CD4-positive, alpha-beta T cell (primary cell): ENCODE data around the gene HOXC11. TPM values are rescaled to one million over a fixed set of nuclear protein-coding genes. Genes with fewer than 3 reads are reported as not detected.

Source experiments
- ATAC-seq: fragments of 200-7000 bp; cut with Tn5 transposase; one replicate; pipeline ENCODE4 v1.10.0; 2022; ENCODE audit warnings: mild to moderate bottlenecking; ENCODE audit not compliant: poor library complexity
- CTCF ChIA-PET: fragments of 350-600 bp; sonication (Branson Sonifier 250); formaldehyde crosslinking; loops from one replicate; lab custom pipeline; 2021; ENCODE audit warnings: antibody characterized with exemption, inconsistent platforms; lab: Charles Lee
- POLR2A ChIA-PET: fragments of 350-600 bp; sonication (Branson Sonifier 250); formaldehyde crosslinking; loops from one replicate; lab custom pipeline; 2021; ENCODE audit warnings: antibody characterized with exemption, inconsistent platforms; lab: Charles Lee
- DNase-seq, 14 experiments: peaks; one replicate each; pipeline ENCODE4 v3.0.0-alpha.2; 2013 to 2020; ENCODE audit warnings: mixed read lengths in 2 of 14
- H3K27ac ChIP-seq, 2 donors: one replicate each; pipeline versions ENCODE4 v1.5.1 to v1.7.0; 2013; ENCODE audit warnings: low read length in 2 of 2, low read depth in 1 of 2, mild to moderate bottlenecking in 1 of 2
- H3K27me3 ChIP-seq, 2 experiments: 1 replicate in 1 of 2; 2 replicates in 1 of 2; pipeline versions ENCODE4 v1.6.1 to v1.7.0; 2013; ENCODE audit warnings: low read length in 2 of 2, control low read depth in 1 of 2, mild to moderate bottlenecking in 1 of 2, moderate library complexity in 1 of 2; ENCODE audit not compliant: insufficient read depth in 2 of 2, control insufficient read depth in 1 of 2
- H3K36me3 ChIP-seq: one replicate; pipeline ENCODE4 v1.6.1; 2013; ENCODE audit warnings: low read length, control low read depth; ENCODE audit not compliant: insufficient read depth
- H3K4me1 ChIP-seq: one replicate; pipeline ENCODE4 v1.6.1; 2013; ENCODE audit warnings: low read length, control low read depth; ENCODE audit not compliant: insufficient read depth
- H3K4me3 ChIP-seq: one replicate; pipeline ENCODE4 v1.5.1; 2013; ENCODE audit warnings: mild to moderate bottlenecking, low read length, moderate library complexity
- H3K9me3 ChIP-seq, 2 experiments: 1 replicate in 1 of 2; 2 replicates in 1 of 2; pipeline versions ENCODE4 v1.6.1 to v1.7.0; 2013; ENCODE audit warnings: low read length in 2 of 2, mild to moderate bottlenecking in 2 of 2, control low read depth in 1 of 2, moderate library complexity in 1 of 2; ENCODE audit not compliant: control insufficient read depth in 1 of 2, insufficient read depth in 1 of 2
- H3K27ac Mint-ChIP-seq: one replicate; pipeline ENCODE4 v1.8.0; 2020; ENCODE audit warnings: mixed read lengths
- H3K27me3 Mint-ChIP-seq: one replicate; pipeline ENCODE4 v1.8.0; 2021; ENCODE audit warnings: mixed read lengths
- H3K36me3 Mint-ChIP-seq: one replicate; pipeline ENCODE4 v1.8.0; 2021; ENCODE audit warnings: low read depth, mixed read lengths
- H3K4me1 Mint-ChIP-seq: one replicate; pipeline ENCODE4 v1.8.0; 2021; ENCODE audit warnings: low read depth, mixed read lengths
- H3K4me3 Mint-ChIP-seq: one replicate; pipeline ENCODE4 v1.8.0; 2020; ENCODE audit warnings: mild to moderate bottlenecking, mixed read lengths
- H3K9me3 Mint-ChIP-seq: one replicate; pipeline ENCODE4 v1.8.0; 2020; ENCODE audit warnings: mixed read lengths
- intact Hi-C, 2 experiments: fragments of 100-400 bp; cut with DNase I in 1 of 2; cut with micrococcal nuclease in 1 of 2; formaldehyde crosslinking; loops; one replicate each; pipeline versions ENCODE4 v1.15.1 to v1.9.0; 2023 to 2025; cut with DNase I, micrococcal nuclease
- total RNA-seq, 174 experiments: library from RNA in 2 of 174; stranded (reverse) in 2 of 174; gene quantifications; one replicate each; pipeline ENCODE4 v1.2.3 and lab custom pipeline; 2021 to 2026
- TF ChIP-seq, protein P1 (sequence below): fragments of 200-600 bp; IDR thresholded peaks from one replicate; pipeline ENCODE4 v1.8.0; 2022; ENCODE audit warnings: antibody characterized with exemption, mild to moderate bottlenecking

Gene HOXC11
- total RNA-seq, 2 experiments from 2014 or later, result not detected

DNA sequence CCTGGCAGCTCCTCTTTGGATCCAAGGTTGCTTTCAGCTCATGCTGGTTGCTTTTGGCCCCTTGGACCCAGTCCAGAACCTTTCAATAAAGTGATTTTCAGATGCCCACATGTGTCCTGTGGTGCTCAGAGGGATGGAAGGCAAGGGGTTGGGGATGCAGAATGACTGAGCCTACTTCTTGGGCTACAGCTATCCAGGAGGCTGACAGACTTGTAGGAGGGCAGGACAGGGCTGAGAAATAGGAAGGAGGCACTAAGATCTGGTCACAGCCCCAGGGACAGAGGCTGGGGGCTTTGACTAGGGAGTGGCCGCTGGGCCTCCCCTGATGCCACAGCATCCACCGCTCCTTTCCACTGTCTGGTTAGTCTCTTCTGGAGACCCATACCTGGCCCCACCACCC is 1.2 kb upstream of the HOXC11 start:
- no peak overlapping the region for H3K4me3 Mint-ChIP-seq
- TF ChIP-seq, protein P1, sequence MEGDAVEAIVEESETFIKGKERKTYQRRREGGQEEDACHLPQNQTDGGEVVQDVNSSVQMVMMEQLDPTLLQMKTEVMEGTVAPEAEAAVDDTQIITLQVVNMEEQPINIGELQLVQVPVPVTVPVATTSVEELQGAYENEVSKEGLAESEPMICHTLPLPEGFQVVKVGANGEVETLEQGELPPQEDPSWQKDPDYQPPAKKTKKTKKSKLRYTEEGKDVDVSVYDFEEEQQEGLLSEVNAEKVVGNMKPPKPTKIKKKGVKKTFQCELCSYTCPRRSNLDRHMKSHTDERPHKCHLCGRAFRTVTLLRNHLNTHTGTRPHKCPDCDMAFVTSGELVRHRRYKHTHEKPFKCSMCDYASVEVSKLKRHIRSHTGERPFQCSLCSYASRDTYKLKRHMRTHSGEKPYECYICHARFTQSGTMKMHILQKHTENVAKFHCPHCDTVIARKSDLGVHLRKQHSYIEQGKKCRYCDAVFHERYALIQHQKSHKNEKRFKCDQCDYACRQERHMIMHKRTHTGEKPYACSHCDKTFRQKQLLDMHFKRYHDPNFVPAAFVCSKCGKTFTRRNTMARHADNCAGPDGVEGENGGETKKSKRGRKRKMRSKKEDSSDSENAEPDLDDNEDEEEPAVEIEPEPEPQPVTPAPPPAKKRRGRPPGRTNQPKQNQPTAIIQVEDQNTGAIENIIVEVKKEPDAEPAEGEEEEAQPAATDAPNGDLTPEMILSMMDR, result no peak
- H3K27me3 Mint-ChIP-seq, result peaks cover 97% of the 10 kb centered on the region
- H3K4me1 ChIP-seq, result peaks cover 36% of the 10 kb centered on the region
- POLR2A ChIA-PET, result interaction anchor here (1.0 kb wide), 1 partner anchor 13 kb away, joined by 3 read pairs; no protein-coding TSS in a partner anchor
- H3K27ac ChIP-seq, result no peak overlapping the region
- intact Hi-C loops, result no loop called here
- CTCF ChIA-PET, result no interaction called here
- no peak overlapping the region for H3K4me3 ChIP-seq
- H3K4me1 Mint-ChIP-seq, result peaks cover 34% of the 10 kb centered on the region
- no peak overlapping the region for H3K27ac Mint-ChIP-seq
- no peak for ATAC-seq
- H3K9me3 ChIP-seq, result peaks cover 0 to 66% of the 10 kb centered on the region in 2 experiments
- peaks cover 86 to 100% of the 10 kb centered on the region in 2 experiments for H3K27me3 ChIP-seq
- H3K36me3 ChIP-seq, result no peaks in the 10 kb centered on the region
- peaks cover 5% of the 10 kb centered on the region for H3K36me3 Mint-ChIP-seq
- H3K9me3 Mint-ChIP-seq, result no peaks in the 10 kb centered on the region
- DNase-seq, result no peak

DNA sequence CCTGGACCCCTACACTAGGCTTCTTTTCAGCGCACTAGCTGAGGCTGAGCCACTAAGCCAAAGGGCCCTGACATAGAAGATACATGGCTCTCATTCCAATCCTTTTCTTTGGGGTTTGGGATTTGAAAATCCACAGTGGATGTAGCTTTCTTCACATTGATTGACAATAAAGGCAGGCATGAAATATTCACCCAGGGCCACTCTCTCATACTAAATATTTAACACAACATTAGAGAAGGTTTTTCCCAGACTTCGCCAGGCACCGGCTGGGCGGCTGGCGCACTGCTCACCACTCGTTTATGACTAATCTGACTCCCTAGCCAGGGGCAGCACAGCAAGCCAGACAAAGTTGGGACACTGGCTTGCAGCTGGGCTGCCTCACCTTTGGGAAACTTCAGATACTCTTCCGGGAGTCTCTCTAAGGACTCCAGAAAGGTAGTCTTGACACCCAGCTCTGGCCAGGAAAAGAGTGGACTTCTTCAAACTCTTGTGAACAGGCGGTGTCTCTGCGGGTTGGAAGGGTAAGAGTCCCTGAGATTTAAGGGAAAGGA is 699 bp upstream of the HOXC11 start:
- H3K4me1 ChIP-seq, result peaks cover 31% of the 10 kb centered on the region
- peaks cover 39% of the 10 kb centered on the region for H3K4me1 Mint-ChIP-seq
- H3K36me3 ChIP-seq, result no peaks in the 10 kb centered on the region
- H3K36me3 Mint-ChIP-seq, result peaks cover 5% of the 10 kb centered on the region
- CTCF ChIA-PET, result no interaction called here
- peaks cover 86 to 100% of the 10 kb centered on the region in 2 experiments for H3K27me3 ChIP-seq
- peak overlapping the region; percentile 38 for H3K4me3 Mint-ChIP-seq
- no peak overlapping the region for H3K4me3 ChIP-seq
- H3K27ac ChIP-seq, result no peak overlapping the region
- POLR2A ChIA-PET, result interaction anchor here (1.0 to 1.3 kb wide), 2 partner anchors 13 to 17 kb away, joined by 3 read pairs; partner anchors contain the start of gene HOXC12
- H3K9me3 ChIP-seq, result peaks cover 0 to 66% of the 10 kb centered on the region in 2 experiments
- intact Hi-C loops, result no loop called here
- DNase-seq (no peak), ATAC-seq (no peak)
- H3K27me3 Mint-ChIP-seq, result peaks cover 97% of the 10 kb centered on the region
- H3K9me3 Mint-ChIP-seq, result no peaks in the 10 kb centered on the region
- TF ChIP-seq, protein P1, result no peak
- H3K27ac Mint-ChIP-seq, result no peak overlapping the region

DNA sequence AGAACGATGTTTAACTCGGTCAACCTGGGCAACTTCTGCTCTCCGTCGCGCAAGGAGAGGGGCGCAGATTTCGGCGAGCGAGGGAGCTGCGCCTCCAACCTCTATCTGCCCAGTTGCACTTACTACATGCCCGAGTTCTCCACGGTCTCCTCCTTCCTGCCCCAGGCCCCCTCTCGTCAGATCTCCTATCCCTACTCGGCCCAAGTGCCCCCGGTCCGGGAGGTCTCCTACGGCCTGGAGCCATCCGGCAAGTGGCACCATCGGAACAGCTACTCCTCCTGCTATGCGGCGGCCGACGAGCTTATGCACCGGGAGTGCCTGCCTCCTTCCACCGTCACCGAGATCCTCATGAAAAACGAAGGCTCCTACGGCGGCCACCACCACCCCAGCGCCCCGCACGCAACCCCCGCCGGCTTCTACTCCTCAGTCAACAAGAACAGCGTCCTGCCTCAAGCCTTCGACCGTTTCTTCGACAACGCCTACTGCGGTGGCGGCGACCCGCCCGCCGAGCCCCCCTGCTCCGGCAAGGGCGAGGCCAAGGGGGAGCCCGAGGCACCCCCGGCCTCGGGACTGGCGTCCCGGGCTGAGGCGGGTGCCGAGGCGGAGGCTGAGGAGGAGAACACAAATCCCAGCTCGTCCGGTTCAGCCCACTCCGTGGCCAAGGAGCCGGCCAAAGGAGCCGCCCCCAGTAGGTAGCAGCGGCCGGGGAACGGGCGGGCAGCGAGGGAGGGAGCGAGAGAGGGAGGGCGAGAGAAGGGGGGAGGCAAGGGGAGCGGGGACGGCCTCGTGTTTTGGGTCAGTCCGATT is 513 bp downstream of the HOXC11 start:
- H3K4me3 ChIP-seq, result no peak overlapping the region
- no peak overlapping the region for H3K27ac ChIP-seq
- Mint-ChIP-seq H3K9me3 (no peaks in the 10 kb centered on the region), H3K4me1 (peaks cover 34% of the 10 kb centered on the region), H3K27me3 (peaks cover 97% of the 10 kb centered on the region), H3K4me3 (peak overlapping the region; percentile 79), H3K27ac (peak overlapping the region; percentile 80), H3K36me3 (peaks cover 5% of the 10 kb centered on the region)
- intact Hi-C loops, result no loop called here
- DNase-seq, result peak in 1 of 14 experiments; percentile 50
- H3K36me3 ChIP-seq, result no peaks in the 10 kb centered on the region
- peaks cover 36% of the 10 kb centered on the region for H3K4me1 ChIP-seq
- H3K27me3 ChIP-seq, result peaks cover 85 to 98% of the 10 kb centered on the region in 2 experiments
- ChIA-PET CTCF (no interaction called here), POLR2A (interaction anchor here (1.0 to 1.3 kb wide), 2 partner anchors 9 to 18 kb away, joined by 3 to 4 read pairs; partner anchors contain the start of gene HOXC12)
- TF ChIP-seq, protein P1, result no peak
- peaks cover 0 to 60% of the 10 kb centered on the region in 2 experiments for H3K9me3 ChIP-seq
- ATAC-seq, result no peak
